ENCODE data around the gene EPG5. TPM values are rescaled to one million over a fixed set of nuclear protein-coding genes. Genes with fewer than 3 reads are reported as not detected.

The EPG5 gene
- total and polyA plus RNA-seq, 9 of the 15 experiments (the other 6 are each of a cell fraction or from before 2014, with no cell fraction given) = 1.3 to 10.7 (median 5.2) TPM

- TF ChIP-seq CUX1 (CRISPR knock-in tag; IDR thresholded peaks at IDR 0.05) (no peak), HNRNPUL1 (IDR thresholded peaks at IDR 0.05; ENCODE audit: low read length) (no peak), MEIS2 (IDR thresholded peaks at IDR 0.05; ENCODE audit: partially characterized antibody) (peak; percentile 26), MBD1 (CRISPR knock-in tag; IDR thresholded peaks at IDR 0.05) (no peak), ZNF143 (CRISPR knock-in tag; IDR thresholded peaks at IDR 0.05) (no peak), CCAR2 (IDR thresholded peaks at IDR 0.05; ENCODE audit: low read depth, low read length) (no peak), HDGF (IDR thresholded peaks at IDR 0.05) (no peak), ILF3 (IDR thresholded peaks at IDR 0.05; ENCODE audit: borderline replicate concordance) (no peak), ZNF23 (CRISPR knock-in tag; IDR thresholded peaks at IDR 0.05) (no peak), BRD9 (IDR thresholded peaks at IDR 0.05; ENCODE audit: low read depth, partially characterized antibody) (no peak), CREM (IDR thresholded peaks at IDR 0.05; ENCODE audit: low read depth) (no peak), PTRF (tag; IDR thresholded peaks at IDR 0.05) (no peak), CTBP1 (IDR thresholded peaks at IDR 0.05; ENCODE audit: borderline replicate concordance) (peak; percentile 68; the same call in 1 of the 2 replicates), ZBED1 (IDR thresholded peaks at IDR 0.05) (no peak), SMARCA4 (IDR thresholded peaks at IDR 0.05) (no peak), MYC (IDR thresholded peaks at IDR 0.05; ENCODE audit: low read depth, low read length) (no peak), MYC (CRISPR knock-in tag; IDR thresholded peaks at IDR 0.05; ENCODE audit: borderline replicate concordance, low read depth) (no peak), SUPT5H (IDR thresholded peaks at IDR 0.05) (no peak), ZNF133 (CRISPR knock-in tag; IDR thresholded peaks at IDR 0.05) (no peak), XRCC4 (IDR thresholded peaks at IDR 0.05; ENCODE audit: extremely low read depth, insufficient read depth, insufficient read length) (no peak), ATF4 (CRISPR knock-in tag; IDR thresholded peaks at IDR 0.05) (no peak), ZNF583 (CRISPR knock-in tag; IDR thresholded peaks at IDR 0.05) (no peak), GTF2F1 (IDR thresholded peaks at IDR 0.05; ENCODE audit: low read depth, low read length) (no peak), ZNF584 (CRISPR knock-in tag; IDR thresholded peaks at IDR 0.05; ENCODE audit: low read depth) (no peak)
Observed at GRCh38 chr18:45828917-45829811, 138.0 kb downstream of the EPG5 start (continued).
